HCT116 (cell line): ENCODE measurements around the gene ABHD12. TPM values are rescaled to one million over a fixed set of nuclear protein-coding genes. Genes with fewer than 3 reads are reported as not detected.

Source experiments
- ATAC-seq: fragments of 200-7000 bp; cut with Tn5 transposase; 2 replicates; pipeline ENCODE4 v1.9.1; 2020; ENCODE audit warnings: mild to moderate bottlenecking, moderate library complexity
- BruUV-seq: library from RNA; stranded (reverse); fragments of 400-500 nt; replicated peaks from 2 replicates; lab custom pipeline; 2021; lab: Mats Ljungman, UMichigan
- CTCF ChIA-PET: fragments of 300-600 bp; sonication (Branson Sonifier 250); formaldehyde crosslinking; loops from one replicate; lab custom pipeline; 2021; ENCODE audit warnings: antibody characterized with exemption; lab: Charles Lee
- POLR2A ChIA-PET: fragments of 300-600, 350-600 bp; sonication (Branson Sonifier 250); formaldehyde crosslinking; loops from one replicate; lab custom pipeline; 2021; ENCODE audit warnings: antibody characterized with exemption; lab: Charles Lee
- RAD21 ChIA-PET, 2 experiments: fragments of 300-600 bp; sonication (Branson Sonifier 250); formaldehyde crosslinking; loops; one replicate each; lab custom pipeline; 2023; ENCODE audit warnings: low total read pairs in 2 of 2; ENCODE audit not compliant: uncharacterized antibody in 2 of 2, unreplicated experiment in 2 of 2, low non-redundant PET in 1 of 2; lab: Charles Lee
- DNase-seq: peaks from one replicate; pipeline ENCODE4 v3.0.0-alpha.2; 2010; ENCODE audit warnings: low read depth, low spot score
- H2AFZ ChIP-seq: fragments of 200-600 bp; shearing (Covaris generic), sonication (generic); 2 replicates; pipeline ENCODE4 v1.6.1; 2017; ENCODE audit warnings: low read depth, mixed run types, mixed read lengths, antibody characterized with exemption, low read length; ENCODE audit not compliant: poor library complexity, severe bottlenecking
- H3K27ac ChIP-seq: 2 replicates; pipeline ENCODE4 v1.5.1; 2012; ENCODE audit warnings: low read depth, low read length
- H3K27me3 ChIP-seq: fragments of 200-600 bp; sonication (generic); 2 replicates; pipeline ENCODE4 v1.6.1; 2016; ENCODE audit warnings: mixed run types, low read length, mixed read lengths; ENCODE audit not compliant: insufficient read depth
- H3K36me3 ChIP-seq, 2 experiments: fragments of 200-500 bp in 1 of 2; fragments of 200-600 bp in 1 of 2; sonication (Bioruptor generic) in 1 of 2; sonication (generic) in 1 of 2; 2 replicates each; pipeline versions ENCODE4 v1.5.1 to v1.6.1; 2014 to 2016; ENCODE audit warnings: low read length in 2 of 2, inconsistent platforms in 1 of 2, mixed read lengths in 1 of 2, mixed run types in 1 of 2; ENCODE audit not compliant: insufficient read depth in 2 of 2, control insufficient read depth in 1 of 2
- H3K4me1 ChIP-seq, 2 experiments: fragments of 200-600 bp in 1 of 2; sonication (generic) in 1 of 2; 2 replicates each; pipeline versions ENCODE4 v1.5.1 to v1.6.1; 2012 to 2017; ENCODE audit warnings: low read length in 2 of 2, inconsistent platforms in 1 of 2, mild to moderate bottlenecking in 1 of 2, mixed read lengths in 1 of 2, mixed run types in 1 of 2, moderate library complexity in 1 of 2; ENCODE audit not compliant: insufficient read depth in 2 of 2, control insufficient read depth in 1 of 2
- H3K4me2 ChIP-seq: fragments of 200-600 bp; sonication (generic); 2 replicates; pipeline ENCODE4 v1.6.1; 2017; ENCODE audit warnings: mixed run types, low read length, mixed read lengths
- H3K4me3 ChIP-seq, 2 experiments: fragments of 200-600 bp in 1 of 2; sonication (generic) in 1 of 2; replicated peaks in 1 of 2; 2 replicates each; pipeline ENCODE4 v1.5.1; 2011 to 2016; ENCODE audit warnings: low read length in 2 of 2, control low read depth in 1 of 2, low read depth in 1 of 2, mild to moderate bottlenecking in 1 of 2, mixed read lengths in 1 of 2, mixed run types in 1 of 2
- H3K79me2 ChIP-seq: fragments of 200-600 bp; sonication (generic); 2 replicates; pipeline ENCODE4 v1.6.1; 2017; ENCODE audit warnings: mild to moderate bottlenecking, mixed run types, low read length, moderate library complexity, mixed read lengths; ENCODE audit not compliant: insufficient read depth
- H3K9ac ChIP-seq: fragments of 200-600 bp; sonication (generic); 2 replicates; pipeline ENCODE4 v1.6.1; 2016; ENCODE audit warnings: low read length, mixed read lengths
- H3K9me2 ChIP-seq: fragments of 200-600 bp; sonication (generic), shearing (Covaris generic); 2 replicates; pipeline ENCODE4 v1.6.1; 2017; ENCODE audit warnings: mixed run types, mild to moderate bottlenecking, moderate library complexity; ENCODE audit not compliant: insufficient read depth
- H3K9me3 ChIP-seq, 2 experiments: fragments of 200-500 bp in 1 of 2; fragments of 200-600 bp in 1 of 2; sonication (Bioruptor generic) in 1 of 2; sonication (generic) in 1 of 2; 2 replicates each; pipeline ENCODE4 v1.6.1; 2014 to 2017; ENCODE audit warnings: low read length in 2 of 2, mixed read lengths in 2 of 2, inconsistent platforms in 1 of 2, low read depth in 1 of 2, mild to moderate bottlenecking in 1 of 2, mixed run types in 1 of 2, moderate library complexity in 1 of 2; ENCODE audit not compliant: control insufficient read depth in 1 of 2, insufficient read depth in 1 of 2
- H4K20me1 ChIP-seq: fragments of 200-600 bp; sonication (generic), shearing (Covaris generic); 2 replicates; pipeline ENCODE4 v1.6.1; 2017; ENCODE audit warnings: mixed run types, mild to moderate bottlenecking, moderate library complexity; ENCODE audit not compliant: insufficient read depth
- ATF3 ChIP-seq: IDR thresholded peaks from 2 replicates; pipeline ENCODE4 v1.6.1; 2012
- EGR1 ChIP-seq: IDR thresholded peaks from 2 replicates; pipeline ENCODE4 v1.6.1; 2012; ENCODE audit warnings: low read depth
- EZH2 ChIP-seq: fragments of 200-600 bp; sonication (generic); IDR thresholded peaks from 2 replicates; pipeline ENCODE4 v1.6.1; 2017; ENCODE audit warnings: antibody characterized with exemption, mixed run types
- JUND ChIP-seq: IDR thresholded peaks from 2 replicates; pipeline ENCODE4 v1.6.1; 2012
- MAX ChIP-seq: IDR thresholded peaks from 2 replicates; pipeline ENCODE4 v1.6.1; 2012
- POLR2A ChIP-seq: IDR thresholded peaks from 2 replicates; pipeline ENCODE4 v1.7.0; 2011; ENCODE audit warnings: borderline replicate concordance; ENCODE audit not compliant: insufficient read depth, insufficient read length; ENCODE audit errors: extremely low read depth
- REST ChIP-seq: IDR thresholded peaks from 2 replicates; pipeline ENCODE4 v1.6.1; 2012; ENCODE audit warnings: low read depth
- SIN3A ChIP-seq: IDR thresholded peaks from 2 replicates; pipeline ENCODE4 v1.6.1; 2012; ENCODE audit warnings: low read depth
- SP1 ChIP-seq: IDR thresholded peaks from 2 replicates; pipeline ENCODE4 v1.6.1; 2012; ENCODE audit warnings: low read depth
- YY1 ChIP-seq: IDR thresholded peaks from 2 replicates; pipeline ENCODE4 v1.6.1; 2011; ENCODE audit warnings: low read length, low read depth, moderate library complexity, mild to moderate bottlenecking; ENCODE audit not compliant: insufficient replicate concordance; ENCODE audit errors: extremely low read depth
- ZBTB33 ChIP-seq: IDR thresholded peaks from 2 replicates; pipeline ENCODE4 v1.6.1; 2011; ENCODE audit warnings: mild to moderate bottlenecking, low read length, moderate library complexity; ENCODE audit not compliant: insufficient replicate concordance; ENCODE audit errors: extremely low read depth
- ZFX ChIP-seq: fragments of 450-650 bp; IDR thresholded peaks from 2 replicates; pipeline ENCODE4 v1.6.1; 2017
- ZNF274 ChIP-seq: fragments of 200-500 bp; sonication (Bioruptor generic); IDR thresholded peaks from 2 replicates; pipeline ENCODE4 v1.6.1; 2014; ENCODE audit warnings: mild to moderate bottlenecking, low read depth, low read length, inconsistent platforms
- intact Hi-C: fragments of 100-400 bp; cut with micrococcal nuclease; formaldehyde crosslinking; loops from 2 replicates; pipeline ENCODE4 v1.10.0; 2022
- total RNA-seq: library from RNA; stranded (reverse); gene quantifications from one replicate; pipeline ENCODE4 v1.2.1, GENCODE V29; 2021; ENCODE audit not compliant: unreplicated experiment

ABHD12 gene
- total RNA-seq, 1 experiment from 2014 or later = 31.7 TPM

DNA sequence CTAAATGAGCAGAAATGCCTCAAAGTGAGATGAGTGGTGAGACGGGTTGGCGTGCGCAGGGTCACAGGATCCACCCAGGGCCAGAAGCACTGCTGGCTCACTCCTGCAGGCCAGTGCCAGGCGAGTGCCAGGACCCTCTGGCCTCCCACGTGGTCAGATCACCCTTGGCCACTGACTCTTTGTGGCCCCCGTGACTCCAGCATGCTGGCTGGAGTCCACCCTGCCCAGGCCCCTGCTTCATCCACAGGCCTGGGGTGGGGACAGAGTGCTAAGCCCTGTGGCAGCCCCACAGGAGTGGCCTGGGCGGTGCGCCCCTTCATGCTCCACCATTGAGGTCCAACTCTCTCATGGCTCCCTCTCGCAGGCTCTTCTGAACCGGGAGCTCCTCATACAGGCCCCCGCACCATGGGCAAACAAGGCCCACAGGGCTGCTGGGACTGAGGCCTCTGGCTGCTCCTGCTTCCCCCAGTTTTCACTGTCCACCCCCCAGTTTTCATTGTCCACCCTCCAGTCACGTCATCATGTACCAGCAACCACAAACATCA is 61.6 kb downstream of the ABHD12 start:
- no peak overlapping the region for H2AFZ ChIP-seq
- ChIA-PET CTCF (no interaction called here), RAD21 (no interaction called here), POLR2A (no interaction called here)
- no peaks in the 10 kb centered on the region for H3K9me3 ChIP-seq
- no peaks in the 10 kb centered on the region for H4K20me1 ChIP-seq
- H3K9ac ChIP-seq = no peak overlapping the region
- TF ChIP-seq ZFX = no peak
- TF ChIP-seq ZBTB33 = no peak
- TF ChIP-seq POLR2A = no peak
- TF ChIP-seq EZH2 = no peak
- no peak for TF ChIP-seq SP1
- no peak for TF ChIP-seq REST
- TF ChIP-seq MAX = no peak
- no peak for TF ChIP-seq YY1
- TF ChIP-seq EGR1 = no peak
- no peak for TF ChIP-seq ATF3
- no peak for TF ChIP-seq ZNF274
- TF ChIP-seq SIN3A = no peak
- no peak for TF ChIP-seq JUND
- no peaks in the 10 kb centered on the region for H3K9me2 ChIP-seq
- no peaks in the 10 kb centered on the region for H3K79me2 ChIP-seq
- no peak overlapping the region for H3K4me2 ChIP-seq
- no peak overlapping the region for H3K4me3 ChIP-seq
- no TSS peak for BruUV-seq
- no peak overlapping the region for H3K27ac ChIP-seq
- peaks cover 0 to 14% of the 10 kb centered on the region in 2 experiments; a peak in 2 of 4 replicates for H3K4me1 ChIP-seq
- intact Hi-C loops = loop anchor here (10.0 kb wide), 1 partner anchor 64 kb away; no protein-coding TSS in a partner anchor
- DNase-seq (no peak), ATAC-seq (no peak)
- no peaks in the 10 kb centered on the region for H3K27me3 ChIP-seq
- no peaks in the 10 kb centered on the region for H3K36me3 ChIP-seq
